ENCODE data around the gene GABRD. TPM values are rescaled to one million over a fixed set of nuclear protein-coding genes. Genes with fewer than 3 reads are reported as not detected.

The GABRD gene
- total RNA-seq, 1 donor from 2014 or later: not detected

DNA sequence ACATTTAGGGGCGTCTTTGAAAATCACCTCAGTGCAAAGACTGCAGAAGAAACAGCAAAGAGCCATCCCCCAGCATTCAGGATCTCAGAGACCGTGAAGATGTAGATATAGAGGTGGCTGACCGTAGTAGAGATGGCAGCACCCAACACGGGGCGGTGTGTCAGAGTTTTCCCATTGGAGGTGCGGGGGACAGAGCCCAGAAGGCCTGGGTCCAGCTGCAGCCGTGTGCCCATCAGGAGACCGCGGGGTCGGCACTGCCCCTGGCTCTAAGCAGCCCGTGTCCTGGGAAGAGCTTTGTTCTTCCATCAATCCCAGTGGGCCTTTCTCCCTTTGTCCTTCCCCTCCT, 1.1 kb downstream of the GABRD start:
- Mint-ChIP-seq H3K4me1 (ENCODE audit: low read depth) (peaks cover 3% of the 10 kb centered on the region), H3K27me3 (ENCODE audit: low read depth) (peaks cover 57% of the 10 kb centered on the region), H3K4me3 (ENCODE audit: unreplicated experiment) (no peak overlapping the region), H3K9me3 (ENCODE audit: low read depth) (no peaks in the 10 kb centered on the region), H3K27ac (ENCODE audit: unreplicated experiment) (no peak overlapping the region), H3K36me3 (ENCODE audit: low read depth) (peaks cover 2% of the 10 kb centered on the region)
- no peak for TF ChIP-seq CTCF (IDR thresholded peaks at IDR 0.05)
- DNase-seq (ENCODE audit: low spot score): no peak

DNA sequence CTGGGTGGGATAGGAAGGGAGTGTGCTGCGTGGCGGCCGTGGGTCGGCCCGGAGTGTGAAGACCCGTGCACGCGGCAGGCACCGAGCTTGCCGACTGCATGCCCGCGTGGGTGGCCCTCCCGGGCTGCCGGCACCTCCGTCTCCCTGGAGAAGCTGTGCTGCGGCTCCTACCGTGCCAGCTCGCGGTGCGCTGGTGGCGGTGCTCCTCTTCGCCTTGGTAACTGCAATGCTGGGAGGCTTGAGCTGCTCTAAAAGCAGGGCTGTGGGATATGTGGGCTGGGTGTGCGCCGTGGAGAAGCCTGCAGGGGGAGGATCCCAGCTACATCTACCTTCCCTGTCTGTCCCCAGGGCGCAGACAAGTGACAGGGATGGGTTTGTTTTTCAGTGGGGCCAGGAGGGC, 2.4 kb downstream of the GABRD start:
- H3K4me3 Mint-ChIP-seq (ENCODE audit: unreplicated experiment): no peak overlapping the region
- H3K36me3 Mint-ChIP-seq (ENCODE audit: low read depth): peaks cover 2% of the 10 kb centered on the region
- no peak for TF ChIP-seq CTCF (IDR thresholded peaks at IDR 0.05)
- H3K9me3 Mint-ChIP-seq (ENCODE audit: low read depth): no peaks in the 10 kb centered on the region
- no peak overlapping the region for H3K27ac Mint-ChIP-seq (ENCODE audit: unreplicated experiment)
- peaks cover 3% of the 10 kb centered on the region for H3K4me1 Mint-ChIP-seq (ENCODE audit: low read depth)
- peaks cover 51% of the 10 kb centered on the region for H3K27me3 Mint-ChIP-seq (ENCODE audit: low read depth)
- DNase-seq (ENCODE audit: low spot score): no peak

GRCh38 chr1:2022063-2022770, 3.1 kb downstream of the GABRD start:
- no peak overlapping the region for H3K27ac Mint-ChIP-seq (ENCODE audit: unreplicated experiment)
- peaks cover 2% of the 10 kb centered on the region for H3K36me3 Mint-ChIP-seq (ENCODE audit: low read depth)
- H3K27me3 Mint-ChIP-seq (ENCODE audit: low read depth): peaks cover 47% of the 10 kb centered on the region
- TF ChIP-seq CTCF (IDR thresholded peaks at IDR 0.05): no peak
- peaks cover 3% of the 10 kb centered on the region for H3K4me1 Mint-ChIP-seq (ENCODE audit: low read depth)
- DNase-seq (ENCODE audit: low spot score): no peak
- H3K9me3 Mint-ChIP-seq (ENCODE audit: low read depth): no peaks in the 10 kb centered on the region
- H3K4me3 Mint-ChIP-seq (ENCODE audit: unreplicated experiment): no peak overlapping the region

- H3K4me1 Mint-ChIP-seq (ENCODE audit: low read depth): peaks cover 3% of the 10 kb centered on the region
- H3K27ac Mint-ChIP-seq (ENCODE audit: unreplicated experiment): no peak overlapping the region
- no peak overlapping the region for H3K4me3 Mint-ChIP-seq (ENCODE audit: unreplicated experiment)
- no peaks in the 10 kb centered on the region for H3K9me3 Mint-ChIP-seq (ENCODE audit: low read depth)
- no peak for TF ChIP-seq CTCF (IDR thresholded peaks at IDR 0.05)
- DNase-seq (ENCODE audit: low spot score): peak; percentile 90
- H3K36me3 Mint-ChIP-seq (ENCODE audit: low read depth): peaks cover 2% of the 10 kb centered on the region
- H3K27me3 Mint-ChIP-seq (ENCODE audit: low read depth): peaks cover 45% of the 10 kb centered on the region
Measured at GRCh38 chr1:2023187-2023586, 4.0 kb downstream of the GABRD start.

DNA sequence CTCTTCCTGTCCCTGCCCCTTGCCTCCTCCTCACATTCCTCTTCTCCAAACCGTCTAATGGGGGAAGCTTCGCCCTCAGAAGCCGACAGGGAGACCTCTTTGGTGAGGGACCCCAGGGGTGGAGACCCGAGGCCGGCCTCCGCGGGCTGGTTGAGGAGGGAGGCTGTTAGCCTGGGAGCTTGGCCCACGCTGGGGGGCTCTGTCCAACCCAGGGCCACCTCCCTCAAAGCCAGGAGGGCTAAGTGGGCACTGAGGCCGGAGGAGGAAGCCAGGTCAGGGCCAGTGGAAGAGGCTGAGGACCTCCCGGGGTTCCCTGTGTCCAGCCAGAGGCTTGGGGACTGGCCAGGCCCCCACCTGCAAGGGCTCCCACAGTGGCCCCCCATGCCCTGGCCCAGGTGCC, 5.3 kb downstream of the GABRD start:
- Mint-ChIP-seq H3K4me1 (ENCODE audit: low read depth) (no peaks in the 10 kb centered on the region), H3K27ac (ENCODE audit: unreplicated experiment) (no peak overlapping the region), H3K27me3 (ENCODE audit: low read depth) (peaks cover 41% of the 10 kb centered on the region), H3K9me3 (ENCODE audit: low read depth) (no peaks in the 10 kb centered on the region), H3K4me3 (ENCODE audit: unreplicated experiment) (no peak overlapping the region), H3K36me3 (ENCODE audit: low read depth) (no peaks in the 10 kb centered on the region)
- no peak for DNase-seq (ENCODE audit: low spot score)
- TF ChIP-seq CTCF (IDR thresholded peaks at IDR 0.05): no peak
